KOPT-K1 (cell line): ENCODE measurements around the gene FANK1.
"Not testable (repeated sequence)": the region's sequence is repeated elsewhere in the genome, so short reads cannot be mapped to it uniquely, and the experiment has no call there.

Source experiments
- H3K27ac ChIP-seq: fragments of 200-600 bp; sonication (generic); 2 replicates; pipeline ENCODE4 v1.5.1; 2016; ENCODE audit warnings: antibody characterized with exemption, mild to moderate bottlenecking, low read depth, low read length; ENCODE audit not compliant: poor library complexity, severe bottlenecking
- H3K36me3 ChIP-seq: fragments of 200-600 bp; sonication (generic); 2 replicates; pipeline ENCODE4 v1.5.1; 2017; ENCODE audit warnings: antibody characterized with exemption, mild to moderate bottlenecking, low read length, moderate library complexity; ENCODE audit not compliant: insufficient read depth
- H3K9me3 ChIP-seq: fragments of 200-600 bp; sonication (generic); 2 replicates; pipeline ENCODE4 v1.5.1; 2017; ENCODE audit warnings: antibody characterized with exemption, low read length, mild to moderate bottlenecking; ENCODE audit not compliant: insufficient read depth, poor library complexity, severe bottlenecking

FANK1 gene

GRCh38 chr10:125896088-125896934 lies at the start of gene FANK1:
FANK1 (plus strand) TSS chr10:125896564; CDS start chr10:125896643, 79 bp downstream.
- H3K27ac ChIP-seq, H3K36me3 ChIP-seq: not testable (repeated sequence)
- peaks cover 13% of the 10 kb centered on the region for H3K9me3 ChIP-seq

- H3K36me3 ChIP-seq = peaks cover 43% of the 10 kb centered on the region
- H3K27ac ChIP-seq = no peak overlapping the region
- no peaks in the 10 kb centered on the region for H3K9me3 ChIP-seq
Measured at GRCh38 chr10:125846894-125847293, 49.5 kb upstream of the FANK1 start.

- Histone ChIP-seq H3K36me3 (peaks cover 46% of the 10 kb centered on the region), H3K27ac (no peak overlapping the region), H3K9me3 (no peaks in the 10 kb centered on the region)
Measured at GRCh38 chr10:125848371-125848770, 48.0 kb upstream of the FANK1 start.

- peaks cover 42% of the 10 kb centered on the region for H3K36me3 ChIP-seq
- H3K9me3 ChIP-seq = no peaks in the 10 kb centered on the region
- H3K27ac ChIP-seq = no peak overlapping the region
Measured at GRCh38 chr10:125848857-125849256, 47.5 kb upstream of the FANK1 start.

GRCh38 chr10:125849448-125849847 lies 46.9 kb upstream of the FANK1 start:
- Histone ChIP-seq H3K9me3 (no peaks in the 10 kb centered on the region), H3K36me3 (peaks cover 36% of the 10 kb centered on the region), H3K27ac (no peak overlapping the region)

GRCh38 chr10:125850766-125851731 lies 45.3 kb upstream of the FANK1 start:
- H3K36me3 ChIP-seq = peaks cover 20% of the 10 kb centered on the region
- no peaks in the 10 kb centered on the region for H3K9me3 ChIP-seq
- H3K27ac ChIP-seq = no peak overlapping the region

GRCh38 chr10:125852487-125852886 lies 43.9 kb upstream of the FANK1 start:
- H3K9me3 ChIP-seq = no peaks in the 10 kb centered on the region

GRCh38 chr10:125857185-125857760 lies 39.1 kb upstream of the FANK1 start:
- Histone ChIP-seq H3K27ac (no peak overlapping the region), H3K9me3 (no peaks in the 10 kb centered on the region), H3K36me3 (peaks cover 8% of the 10 kb centered on the region; the same call in 1 of the 2 replicates)

More at GRCh38 chr10:125852487-125852886, 43.9 kb upstream of the FANK1 start:
- Histone ChIP-seq H3K27ac (no peak overlapping the region), H3K36me3 (peaks cover 12% of the 10 kb centered on the region)

GRCh38 chr10:125859128-125859817 lies 37.1 kb upstream of the FANK1 start:
- Histone ChIP-seq H3K9me3 (no peaks in the 10 kb centered on the region), H3K36me3 (no peaks in the 10 kb centered on the region), H3K27ac (no peak overlapping the region)

- Histone ChIP-seq H3K36me3 (no peaks in the 10 kb centered on the region), H3K27ac (no peak overlapping the region)
Measured at GRCh38 chr10:125865120-125865519, 31.2 kb upstream of the FANK1 start.

GRCh38 chr10:125866421-125867029 lies 29.8 kb upstream of the FANK1 start:
- no peaks in the 10 kb centered on the region for H3K36me3 ChIP-seq
- H3K27ac ChIP-seq = no peak overlapping the region
- H3K9me3 ChIP-seq = no peaks in the 10 kb centered on the region

More at GRCh38 chr10:125865120-125865519, 31.2 kb upstream of the FANK1 start:
- H3K9me3 ChIP-seq = no peaks in the 10 kb centered on the region

- Histone ChIP-seq H3K9me3 (no peaks in the 10 kb centered on the region), H3K36me3 (no peaks in the 10 kb centered on the region), H3K27ac (no peak overlapping the region)
Measured at GRCh38 chr10:125868372-125868975, 27.9 kb upstream of the FANK1 start.

- Histone ChIP-seq H3K27ac (no peak overlapping the region), H3K9me3 (peaks cover 9% of the 10 kb centered on the region), H3K36me3 (no peaks in the 10 kb centered on the region)
Measured at GRCh38 chr10:125871338-125871737, 25.0 kb upstream of the FANK1 start.
